ENCODE data around the gene KLHL29. TPM values are rescaled to one million over a fixed set of nuclear protein-coding genes. Genes with fewer than 3 reads are reported as not detected.

KLHL29 gene
- total RNA-seq, 1 experiment from 2014 or later, result 43.1 TPM

GRCh38 chr2:23469142-23469540 lies 84.2 kb downstream of the KLHL29 start:
- Mint-ChIP-seq H3K36me3 (ENCODE audit: insufficient read depth, unreplicated experiment) (peaks cover 6% of the 10 kb centered on the region), H3K27me3 (ENCODE audit: insufficient read depth, unreplicated experiment) (no peaks in the 10 kb centered on the region), H3K4me3 (ENCODE audit: unreplicated experiment) (no peak overlapping the region), H3K27ac (ENCODE audit: low read depth, unreplicated experiment) (no peak overlapping the region), H3K9me3 (ENCODE audit: unreplicated experiment) (no peaks in the 10 kb centered on the region), H3K4me1 (ENCODE audit: insufficient read depth, unreplicated experiment) (peaks cover 5% of the 10 kb centered on the region)
- ChIA-PET POLR2A (no interaction called here), CTCF (interaction anchor here (0.5 to 1.6 kb wide), 3 partner anchors 10 to 1540 kb away, joined by 4 to 10 read pairs (median 5); no protein-coding TSS in a partner anchor)
- TF ChIP-seq, protein P1, sequence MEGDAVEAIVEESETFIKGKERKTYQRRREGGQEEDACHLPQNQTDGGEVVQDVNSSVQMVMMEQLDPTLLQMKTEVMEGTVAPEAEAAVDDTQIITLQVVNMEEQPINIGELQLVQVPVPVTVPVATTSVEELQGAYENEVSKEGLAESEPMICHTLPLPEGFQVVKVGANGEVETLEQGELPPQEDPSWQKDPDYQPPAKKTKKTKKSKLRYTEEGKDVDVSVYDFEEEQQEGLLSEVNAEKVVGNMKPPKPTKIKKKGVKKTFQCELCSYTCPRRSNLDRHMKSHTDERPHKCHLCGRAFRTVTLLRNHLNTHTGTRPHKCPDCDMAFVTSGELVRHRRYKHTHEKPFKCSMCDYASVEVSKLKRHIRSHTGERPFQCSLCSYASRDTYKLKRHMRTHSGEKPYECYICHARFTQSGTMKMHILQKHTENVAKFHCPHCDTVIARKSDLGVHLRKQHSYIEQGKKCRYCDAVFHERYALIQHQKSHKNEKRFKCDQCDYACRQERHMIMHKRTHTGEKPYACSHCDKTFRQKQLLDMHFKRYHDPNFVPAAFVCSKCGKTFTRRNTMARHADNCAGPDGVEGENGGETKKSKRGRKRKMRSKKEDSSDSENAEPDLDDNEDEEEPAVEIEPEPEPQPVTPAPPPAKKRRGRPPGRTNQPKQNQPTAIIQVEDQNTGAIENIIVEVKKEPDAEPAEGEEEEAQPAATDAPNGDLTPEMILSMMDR (IDR thresholded peaks at IDR 0.05; ENCODE audit: unreplicated experiment), result no peak
- DNase-seq (ENCODE audit: unreplicated experiment), result no peak
- BruUV-seq (replicated peaks), result no TSS peak
- intact Hi-C loops (cut with micrococcal nuclease), result no loop called here

GRCh38 chr2:23475036-23475435 lies 90.1 kb downstream of the KLHL29 start:
- CTCF ChIA-PET, result interaction anchor here (0.6 to 1.4 kb wide), 3 partner anchors 15 to 274 kb away, joined by 3 to 5 read pairs (median 3); no protein-coding TSS in a partner anchor
- H3K4me3 Mint-ChIP-seq (ENCODE audit: unreplicated experiment), result no peak overlapping the region
- TF ChIP-seq, protein P1 (IDR thresholded peaks at IDR 0.05; ENCODE audit: unreplicated experiment), result no peak
- H3K9me3 Mint-ChIP-seq (ENCODE audit: unreplicated experiment), result no peaks in the 10 kb centered on the region
- H3K4me1 Mint-ChIP-seq (ENCODE audit: insufficient read depth, unreplicated experiment), result no peaks in the 10 kb centered on the region
- intact Hi-C loops (cut with micrococcal nuclease), result no loop called here
- no peak for DNase-seq (ENCODE audit: unreplicated experiment)
- H3K27me3 Mint-ChIP-seq (ENCODE audit: insufficient read depth, unreplicated experiment), result no peaks in the 10 kb centered on the region
- peaks cover 18% of the 10 kb centered on the region for H3K36me3 Mint-ChIP-seq (ENCODE audit: insufficient read depth, unreplicated experiment)
- no peak overlapping the region for H3K27ac Mint-ChIP-seq (ENCODE audit: low read depth, unreplicated experiment)
- POLR2A ChIA-PET, result no interaction called here
- BruUV-seq (replicated peaks), result no TSS peak

GRCh38 chr2:23475473-23475872 lies 90.5 kb downstream of the KLHL29 start:
- CTCF ChIA-PET, result interaction anchor here (0.6 to 2.0 kb wide), 4 partner anchors 15 to 275 kb away, joined by 3 to 6 read pairs (median 6); no protein-coding TSS in a partner anchor
- H3K27ac Mint-ChIP-seq (ENCODE audit: low read depth, unreplicated experiment), result no peak overlapping the region
- POLR2A ChIA-PET, result no interaction called here
- no peaks in the 10 kb centered on the region for H3K9me3 Mint-ChIP-seq (ENCODE audit: unreplicated experiment)
- TF ChIP-seq, protein P1 (IDR thresholded peaks at IDR 0.05; ENCODE audit: unreplicated experiment), result no peak
- no peak for DNase-seq (ENCODE audit: unreplicated experiment)
- no peak overlapping the region for H3K4me3 Mint-ChIP-seq (ENCODE audit: unreplicated experiment)
- H3K36me3 Mint-ChIP-seq (ENCODE audit: insufficient read depth, unreplicated experiment), result peaks cover 18% of the 10 kb centered on the region
- no TSS peak for BruUV-seq (replicated peaks)
- intact Hi-C loops (cut with micrococcal nuclease), result no loop called here
- no peaks in the 10 kb centered on the region for H3K27me3 Mint-ChIP-seq (ENCODE audit: insufficient read depth, unreplicated experiment)
- H3K4me1 Mint-ChIP-seq (ENCODE audit: insufficient read depth, unreplicated experiment), result peaks cover 2% of the 10 kb centered on the region

GRCh38 chr2:23476786-23477185 lies 91.8 kb downstream of the KLHL29 start:
- TF ChIP-seq, protein P1 (IDR thresholded peaks at IDR 0.05; ENCODE audit: unreplicated experiment), result no peak
- no peak for DNase-seq (ENCODE audit: unreplicated experiment)
- POLR2A ChIA-PET, result no interaction called here
- Mint-ChIP-seq H3K36me3 (ENCODE audit: insufficient read depth, unreplicated experiment) (peaks cover 18% of the 10 kb centered on the region), H3K9me3 (ENCODE audit: unreplicated experiment) (no peaks in the 10 kb centered on the region), H3K4me1 (ENCODE audit: insufficient read depth, unreplicated experiment) (peaks cover 12% of the 10 kb centered on the region), H3K27me3 (ENCODE audit: insufficient read depth, unreplicated experiment) (no peaks in the 10 kb centered on the region), H3K4me3 (ENCODE audit: unreplicated experiment) (no peak overlapping the region), H3K27ac (ENCODE audit: low read depth, unreplicated experiment) (no peak overlapping the region)
- CTCF ChIA-PET, result interaction anchor here (2.0 kb wide), 1 partner anchor 16 kb away, joined by 6 read pairs; no protein-coding TSS in a partner anchor
- TSS peak; percentile 8 for BruUV-seq (replicated peaks)
- intact Hi-C loops (cut with micrococcal nuclease), result no loop called here
